Erythroblast (primary cell): ENCODE data around the gene TBC1D19.

Source experiments
- DNase-seq, 2 experiments: peaks; one replicate each; lab custom pipeline; 2025; lab: John Stamatoyannopoulos, UW
- GATA1 ChIP-seq: IDR thresholded peaks from 2 replicates; pipeline ENCODE4 v1.6.1; 2011; ENCODE audit warnings: low read depth, mild to moderate bottlenecking, control low read depth, low read length, moderate library complexity
- POLR2A ChIP-seq: IDR thresholded peaks from 2 replicates; pipeline ENCODE4 v1.6.1; 2011; ENCODE audit warnings: mild to moderate bottlenecking, low read length

TBC1D19 gene

DNA sequence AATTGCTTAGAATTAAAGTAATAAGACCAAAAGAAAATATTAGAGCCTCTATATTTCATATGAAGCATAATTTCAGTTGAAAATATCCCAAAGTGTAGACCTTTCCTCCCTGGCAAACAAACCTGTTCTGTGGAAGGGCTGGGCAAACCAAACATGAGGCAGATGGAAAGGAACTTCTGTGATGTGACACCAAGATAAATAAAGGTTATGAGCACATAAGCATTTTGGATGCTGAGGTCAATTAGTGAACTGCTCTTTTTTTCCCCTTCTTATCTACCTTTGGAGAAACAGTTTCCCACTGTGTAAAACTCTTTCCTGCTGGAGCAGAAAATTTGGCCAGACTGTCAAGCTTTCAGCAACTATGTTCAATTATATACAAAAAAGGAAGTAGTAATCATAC lies 167.1 kb downstream of the TBC1D19 start:
- TF ChIP-seq GATA1: no peak
- TF ChIP-seq POLR2A: no peak
- DNase-seq: no peak

DNA sequence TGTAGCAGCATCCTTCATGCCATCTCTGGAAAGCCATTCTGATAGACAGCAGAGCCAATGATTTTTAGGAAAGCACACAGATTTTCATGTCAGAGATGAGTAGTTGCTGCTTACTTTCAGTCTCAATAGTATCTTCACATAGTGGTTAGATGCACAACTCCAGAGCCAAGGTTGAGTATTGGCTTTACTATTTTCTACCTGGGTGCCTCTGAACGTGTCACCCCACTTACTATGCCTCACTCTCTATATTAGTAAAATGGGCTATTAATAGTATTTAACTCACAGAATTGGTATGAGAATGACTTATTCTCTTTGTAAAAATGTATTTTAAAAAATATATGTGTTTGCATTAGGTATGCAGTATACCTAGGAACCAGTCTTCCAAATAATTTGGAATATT lies 168.0 kb downstream of the TBC1D19 start:
- DNase-seq: no peak

DNA sequence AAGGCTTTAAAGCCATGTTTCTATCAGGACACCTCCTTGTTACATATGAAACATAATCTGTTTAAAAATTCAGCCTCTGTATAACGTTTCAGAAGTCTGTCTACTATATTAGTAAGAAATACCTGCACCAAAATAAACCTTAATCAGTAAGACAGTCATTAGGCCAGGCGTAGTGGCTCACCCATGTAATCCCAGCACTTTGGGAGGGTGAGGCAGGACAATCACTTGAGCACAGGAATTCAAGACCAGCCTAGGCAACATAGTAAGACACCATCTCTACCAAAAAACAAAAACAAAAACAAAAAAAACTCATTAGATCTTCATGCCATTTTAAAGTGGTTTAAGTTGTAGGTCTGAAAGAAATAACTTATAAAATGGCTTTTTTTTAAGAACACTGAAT lies 169.3 kb downstream of the TBC1D19 start:
- no peak for DNase-seq
- TF ChIP-seq POLR2A: no peak
- no peak for TF ChIP-seq GATA1

More for the DNA sequence above, 168.0 kb downstream of the TBC1D19 start:
- TF ChIP-seq POLR2A (no peak), GATA1 (no peak)

DNA sequence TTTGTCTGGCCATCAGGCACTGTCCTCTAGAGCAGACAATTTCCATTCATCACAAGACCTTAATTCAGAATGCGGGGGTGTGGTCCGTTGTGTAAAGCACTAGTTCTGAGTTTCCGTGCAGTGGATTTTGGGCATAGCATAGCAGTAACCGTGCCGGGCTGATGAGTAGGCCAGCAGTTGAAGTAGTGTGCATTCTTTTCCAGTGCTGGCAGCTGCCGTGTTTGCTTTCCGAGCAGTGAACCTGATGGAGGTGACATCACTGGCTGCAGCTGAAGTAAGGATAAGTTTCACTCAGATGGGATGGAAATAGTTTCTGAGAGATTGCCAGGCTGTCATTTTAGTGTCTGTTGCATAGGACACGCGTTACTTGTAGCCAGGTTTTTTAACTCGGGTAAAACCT lies 169.7 kb downstream of the TBC1D19 start:
- TF ChIP-seq GATA1 (no peak), POLR2A (no peak)
- no peak for DNase-seq

DNA sequence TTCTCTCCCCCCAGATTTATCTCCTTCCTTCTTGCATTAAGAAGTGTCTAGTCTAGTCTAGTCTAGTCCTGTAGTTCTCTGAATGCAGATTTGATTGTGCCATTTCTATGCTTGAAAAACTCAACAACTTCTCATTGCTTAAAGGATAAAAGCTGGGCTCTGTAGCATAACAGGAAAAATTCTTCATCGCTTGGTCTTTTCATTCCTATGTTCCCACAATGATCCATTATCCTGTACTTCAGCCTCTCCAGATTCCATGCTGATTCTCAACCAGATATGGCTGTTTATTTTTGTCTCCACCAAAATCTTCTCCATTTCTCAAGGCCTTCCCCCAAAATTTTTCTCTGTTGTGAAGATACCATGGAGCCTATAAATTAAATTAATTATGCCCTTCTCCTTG lies 173.9 kb downstream of the TBC1D19 start:
- TF ChIP-seq POLR2A (no peak), GATA1 (no peak)
- no peak for DNase-seq

DNA sequence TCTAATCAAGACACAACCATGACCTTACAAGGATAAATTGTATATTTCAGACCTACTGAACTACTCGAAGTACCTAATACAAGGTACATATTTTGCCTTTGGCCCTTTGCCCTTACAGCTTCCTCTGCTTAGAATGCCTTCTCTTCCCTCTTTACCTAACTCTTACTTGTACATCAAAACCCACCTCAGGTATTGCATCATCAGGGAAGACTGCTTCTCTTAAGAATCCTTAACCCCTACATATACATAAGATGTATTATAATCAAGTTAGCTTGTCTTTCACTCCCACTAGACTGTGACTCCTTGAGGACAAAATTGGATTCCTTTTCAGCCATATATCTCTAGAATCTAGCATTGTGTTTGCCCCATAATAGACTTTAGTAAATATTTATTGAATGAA lies 175.0 kb downstream of the TBC1D19 start:
- TF ChIP-seq GATA1: no peak
- TF ChIP-seq POLR2A: no peak

DNA sequence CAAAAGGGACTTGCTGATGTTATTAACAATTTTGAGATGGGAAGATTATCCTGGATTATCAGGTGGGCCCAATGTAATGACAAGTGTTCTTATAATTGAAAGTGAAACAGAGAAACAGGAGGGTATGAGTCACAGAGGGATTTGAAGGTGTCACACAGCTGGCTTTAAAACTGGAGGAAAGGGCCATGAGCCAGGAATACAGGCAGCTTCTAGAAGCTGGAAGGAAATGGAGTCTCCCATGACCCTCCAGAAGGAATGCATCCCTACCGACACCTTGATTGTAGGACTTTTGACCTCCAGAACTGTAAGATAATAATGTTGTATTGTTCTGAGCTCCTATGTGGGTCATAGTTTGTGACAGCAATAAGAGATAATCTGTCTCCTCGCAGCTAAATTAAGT lies 178.8 kb downstream of the TBC1D19 start:
- no peak for DNase-seq
- no peak for TF ChIP-seq GATA1
- TF ChIP-seq POLR2A: no peak

More for the DNA sequence above, 175.0 kb downstream of the TBC1D19 start:
- no peak for DNase-seq

DNA sequence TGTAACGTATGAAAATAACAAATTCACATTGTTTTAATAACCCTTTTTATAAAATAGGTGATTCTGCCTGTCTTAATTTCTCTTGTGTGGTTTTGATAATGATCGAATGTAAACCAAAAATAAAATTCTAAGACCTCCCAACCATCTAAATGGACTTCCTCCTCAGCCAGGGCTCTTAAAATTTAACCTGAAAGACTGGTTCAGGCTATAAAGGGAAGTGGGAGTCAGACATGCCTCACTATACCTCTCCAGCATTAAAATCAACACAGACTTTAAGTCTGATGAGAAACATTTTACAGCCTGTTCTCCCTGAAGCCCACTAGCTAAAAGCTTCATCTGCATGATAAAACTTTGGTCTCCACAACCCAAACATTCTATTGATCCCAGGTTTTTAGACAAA lies 179.2 kb downstream of the TBC1D19 start:
- no peak for DNase-seq
- TF ChIP-seq GATA1: no peak
- TF ChIP-seq POLR2A: no peak

DNA sequence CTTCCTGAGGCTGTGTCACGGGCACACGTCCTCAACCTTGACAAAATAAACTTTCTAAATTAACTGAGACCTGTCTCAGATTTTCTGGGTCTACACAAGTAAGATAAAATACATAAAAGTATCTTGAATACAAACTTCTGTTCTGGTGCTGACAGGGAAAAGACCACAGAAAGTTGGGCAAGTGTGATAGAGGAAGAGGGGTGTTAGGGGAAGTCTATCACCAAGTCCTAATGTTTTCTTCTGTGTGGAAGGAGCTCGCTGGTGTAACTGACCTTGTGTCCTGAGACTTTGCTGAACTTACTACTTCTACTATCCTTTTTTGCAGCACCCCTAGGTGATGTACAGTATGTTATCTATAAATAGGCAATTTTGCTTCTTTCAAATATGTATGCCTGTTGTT lies 179.8 kb downstream of the TBC1D19 start:
- no peak for TF ChIP-seq GATA1
- no peak for TF ChIP-seq POLR2A
- no peak for DNase-seq

DNA sequence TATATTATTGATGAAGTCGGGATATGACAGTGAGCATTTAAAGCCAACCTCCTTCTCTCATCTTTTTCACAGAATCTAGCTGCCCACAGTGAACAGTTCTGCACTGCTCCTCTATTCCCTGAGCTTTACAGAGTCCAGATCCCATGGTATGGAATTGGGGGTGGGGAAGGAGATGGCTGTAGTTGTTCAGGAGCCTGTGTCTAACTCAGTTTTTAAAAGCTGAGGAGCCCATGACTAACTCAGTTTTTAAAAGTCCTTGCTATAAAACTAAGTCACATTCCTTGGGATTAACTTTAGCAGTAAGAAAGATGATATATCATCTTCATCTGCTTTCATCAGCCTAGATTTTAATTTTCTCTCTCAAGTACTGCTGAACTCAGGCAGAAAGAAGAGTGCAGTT lies 180.3 kb downstream of the TBC1D19 start:
- TF ChIP-seq GATA1 (no peak), POLR2A (no peak)

DNA sequence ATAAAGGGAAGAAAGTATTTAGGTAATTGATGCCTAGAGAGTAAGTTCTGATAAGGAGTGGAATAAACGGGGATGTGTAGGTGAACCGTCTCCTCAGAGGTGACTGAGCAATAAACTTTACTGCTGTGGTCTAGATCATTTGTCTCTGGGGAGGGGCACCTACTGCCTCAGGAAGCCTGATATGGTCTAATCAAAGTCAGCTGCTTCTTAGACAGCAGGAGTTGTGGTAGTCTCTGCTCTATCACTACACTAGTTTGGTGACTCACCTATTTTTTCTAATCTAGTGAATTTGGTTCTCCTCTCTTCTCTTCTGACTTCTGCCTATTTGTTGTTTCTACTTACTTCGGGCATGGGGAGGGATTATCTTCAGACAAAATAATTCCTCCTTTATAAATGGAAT lies 181.6 kb downstream of the TBC1D19 start:
- DNase-seq: peak in 1 of 2 experiments; percentile 19
- no peak for TF ChIP-seq POLR2A
- no peak for TF ChIP-seq GATA1

More for the DNA sequence above, 180.3 kb downstream of the TBC1D19 start:
- DNase-seq: no peak

DNA sequence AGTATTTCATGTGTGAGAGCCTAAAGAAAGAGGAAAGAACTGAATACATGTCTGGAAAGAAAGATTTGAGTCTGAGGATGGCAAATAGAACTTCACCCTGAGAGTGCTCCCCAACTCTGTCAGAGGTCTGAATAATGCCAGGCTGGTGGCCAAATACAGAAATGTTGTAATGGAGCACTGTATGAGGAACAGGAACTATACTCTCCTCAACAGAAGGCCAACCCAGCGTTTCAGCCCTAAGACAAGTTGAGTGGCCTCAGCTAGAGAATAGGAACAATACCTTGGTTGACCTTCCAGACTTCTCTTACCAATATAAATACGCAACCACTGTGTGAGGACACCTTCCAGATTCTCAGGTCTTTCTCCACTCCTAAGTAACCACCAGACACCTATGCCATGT lies 182.3 kb downstream of the TBC1D19 start:
- DNase-seq: no peak
- TF ChIP-seq GATA1 (no peak), POLR2A (no peak)

DNA sequence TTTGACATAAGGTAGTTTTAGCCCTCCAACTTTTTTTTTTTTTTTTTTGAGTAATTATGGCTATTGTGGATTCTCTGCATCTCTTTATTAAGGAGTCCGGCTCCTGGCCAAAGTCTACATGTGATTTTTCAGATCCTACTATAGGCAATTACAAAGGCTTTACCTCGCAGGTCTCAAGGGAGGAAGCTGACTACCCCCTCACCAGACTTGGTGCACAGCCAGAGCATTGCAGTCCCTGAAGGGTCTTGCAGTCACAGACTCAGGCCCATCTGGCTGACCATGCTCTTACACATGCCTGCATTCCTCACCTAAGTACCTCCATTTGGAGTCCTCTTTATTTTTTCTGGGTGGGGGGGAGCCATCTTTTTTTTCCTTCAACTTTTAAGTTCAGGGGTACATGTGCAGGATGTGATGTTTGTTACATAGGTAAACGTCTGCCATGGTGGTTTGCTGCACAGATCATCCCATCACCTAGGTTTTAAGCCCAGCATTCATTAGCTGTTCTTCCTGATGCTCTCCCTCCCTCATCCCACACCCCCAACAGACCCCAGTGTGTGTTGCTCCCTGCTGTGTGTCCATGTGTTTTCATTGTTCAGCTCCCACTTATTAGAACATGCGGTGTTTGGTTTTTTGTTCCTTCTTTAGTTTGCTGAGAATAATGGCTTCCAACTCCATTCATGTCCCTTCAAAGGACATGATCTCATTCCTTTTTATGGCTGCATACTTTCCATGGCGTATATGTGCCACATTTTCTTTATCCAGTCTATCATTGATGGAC lies 188.4 kb downstream of the TBC1D19 start:
- TF ChIP-seq GATA1 (no peak), POLR2A (no peak)

DNA sequence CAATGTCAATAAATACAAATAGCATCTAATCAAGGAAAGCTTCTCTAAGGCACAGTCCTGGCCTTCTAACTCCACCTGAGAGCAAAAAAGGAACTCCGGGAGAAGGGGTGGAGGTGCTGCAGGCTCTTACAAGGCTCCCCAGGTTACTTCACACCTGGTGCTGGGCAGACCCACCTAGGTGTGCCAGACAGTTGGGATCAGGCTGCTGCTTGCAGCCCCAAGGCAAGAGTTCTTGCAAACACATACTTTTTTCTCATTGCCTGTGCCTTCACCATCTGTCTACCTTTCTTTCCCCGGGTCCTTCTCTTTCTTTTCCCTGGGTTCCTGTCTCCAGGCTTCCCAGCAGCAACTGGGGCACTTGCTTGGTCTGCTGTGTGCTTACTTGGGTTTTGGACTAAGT lies 195.3 kb downstream of the TBC1D19 start:
- no peak for DNase-seq
- TF ChIP-seq POLR2A (no peak), GATA1 (no peak)

More for the DNA sequence above, 188.4 kb downstream of the TBC1D19 start:
- DNase-seq: no peak

DNA sequence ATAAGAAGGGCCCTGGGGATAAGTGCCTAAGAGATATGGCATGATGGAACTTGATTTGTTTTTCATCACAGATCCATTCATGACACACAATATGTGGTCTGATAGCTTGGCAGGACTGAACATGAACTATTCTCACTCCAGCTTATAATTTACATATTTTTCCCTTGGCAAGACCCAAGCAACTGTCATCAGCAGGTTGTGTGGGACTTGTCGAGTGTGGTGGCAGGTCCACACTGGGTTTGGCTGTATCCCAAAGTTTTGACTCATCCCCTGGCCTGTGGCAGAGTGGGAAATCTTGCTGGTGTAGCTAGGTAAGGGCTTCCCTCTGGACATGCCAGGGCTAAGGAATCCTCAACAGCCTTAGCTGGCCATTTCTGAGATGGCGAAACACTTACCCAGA lies 195.8 kb downstream of the TBC1D19 start:
- TF ChIP-seq GATA1: no peak
- TF ChIP-seq POLR2A: no peak
- no peak for DNase-seq
